Measurements from ENCODE around the gene MRPL21. TPM values are rescaled to one million over a fixed set of nuclear protein-coding genes. Genes with fewer than 3 reads are reported as not detected.
A peak's percentile ranks its signal among the peaks of the same experiment; 100 is the strongest.

Gene MRPL21
- total RNA-seq, 1 experiment from 2014 or later: 126 TPM

- POLR2A ChIA-PET (ENCODE audit: low non-redundant PET): no interaction called here
- no peaks in the 10 kb centered on the region for H3K9me3 ChIP-seq (ENCODE audit: low read depth, low read length, poor library complexity, severe bottlenecking)
- H3K27me3 ChIP-seq (replicated peaks; ENCODE audit: insufficient read depth, low read depth, low read length, poor library complexity): peaks cover 10% of the 10 kb centered on the region
- peaks cover 8% of the 10 kb centered on the region for H3K4me1 ChIP-seq (ENCODE audit: insufficient read depth, low read length, poor library complexity, severe bottlenecking)
- intact Hi-C loops (cut with micrococcal nuclease; ENCODE audit: unreplicated experiment): loop anchor here (1.0 to 10.0 kb wide), 2 partner anchors 15 to 221 kb away; no protein-coding TSS in a partner anchor
- no peak overlapping the region for H3K27ac ChIP-seq (ENCODE audit: low read depth, low read length, poor library complexity, severe bottlenecking)
- no TSS peak for BruUV-seq (replicated peaks)
- CTCF ChIA-PET: no interaction called here
- DNase-seq (ENCODE audit: low spot score): peak; percentile 68
- peak overlapping the region; percentile 53 for H3K4me3 ChIP-seq (ENCODE audit: low read depth, low read length, poor library complexity, severe bottlenecking)
- no peaks in the 10 kb centered on the region for H3K36me3 ChIP-seq (ENCODE audit: insufficient read depth, low read length, poor library complexity, severe bottlenecking)
- TF ChIP-seq, protein P1, sequence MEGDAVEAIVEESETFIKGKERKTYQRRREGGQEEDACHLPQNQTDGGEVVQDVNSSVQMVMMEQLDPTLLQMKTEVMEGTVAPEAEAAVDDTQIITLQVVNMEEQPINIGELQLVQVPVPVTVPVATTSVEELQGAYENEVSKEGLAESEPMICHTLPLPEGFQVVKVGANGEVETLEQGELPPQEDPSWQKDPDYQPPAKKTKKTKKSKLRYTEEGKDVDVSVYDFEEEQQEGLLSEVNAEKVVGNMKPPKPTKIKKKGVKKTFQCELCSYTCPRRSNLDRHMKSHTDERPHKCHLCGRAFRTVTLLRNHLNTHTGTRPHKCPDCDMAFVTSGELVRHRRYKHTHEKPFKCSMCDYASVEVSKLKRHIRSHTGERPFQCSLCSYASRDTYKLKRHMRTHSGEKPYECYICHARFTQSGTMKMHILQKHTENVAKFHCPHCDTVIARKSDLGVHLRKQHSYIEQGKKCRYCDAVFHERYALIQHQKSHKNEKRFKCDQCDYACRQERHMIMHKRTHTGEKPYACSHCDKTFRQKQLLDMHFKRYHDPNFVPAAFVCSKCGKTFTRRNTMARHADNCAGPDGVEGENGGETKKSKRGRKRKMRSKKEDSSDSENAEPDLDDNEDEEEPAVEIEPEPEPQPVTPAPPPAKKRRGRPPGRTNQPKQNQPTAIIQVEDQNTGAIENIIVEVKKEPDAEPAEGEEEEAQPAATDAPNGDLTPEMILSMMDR (conservative IDR thresholded peaks at IDR 0.05; ENCODE audit: low read depth, low read length): peak; percentile 51
- TF ChIP-seq EZH2 (IDR thresholded peaks at IDR 0.05; ENCODE audit: borderline replicate concordance, low read depth, low read length, poor library complexity, severe bottlenecking): no peak
Measured at GRCh38 chr11:68855205-68855981, 48.2 kb downstream of the MRPL21 start.

- intact Hi-C loops (cut with micrococcal nuclease; ENCODE audit: unreplicated experiment): loop anchor here (10.0 kb wide), 1 partner anchor 220 kb away; no protein-coding TSS in a partner anchor
- POLR2A ChIA-PET (ENCODE audit: low non-redundant PET): no interaction called here
- Histone ChIP-seq H3K27ac (ENCODE audit: low read depth, low read length, poor library complexity, severe bottlenecking) (no peak overlapping the region), H3K36me3 (ENCODE audit: insufficient read depth, low read length, poor library complexity, severe bottlenecking) (no peaks in the 10 kb centered on the region), H3K27me3 (replicated peaks; ENCODE audit: insufficient read depth, low read depth, low read length, poor library complexity) (peaks cover 10% of the 10 kb centered on the region), H3K4me1 (ENCODE audit: insufficient read depth, low read length, poor library complexity, severe bottlenecking) (peaks cover 8% of the 10 kb centered on the region), H3K9me3 (ENCODE audit: low read depth, low read length, poor library complexity, severe bottlenecking) (no peaks in the 10 kb centered on the region), H3K4me3 (ENCODE audit: low read depth, low read length, poor library complexity, severe bottlenecking) (peak overlapping the region; percentile 53)
- DNase-seq (ENCODE audit: low spot score): no peak
- TF ChIP-seq, protein P1 (conservative IDR thresholded peaks at IDR 0.05; ENCODE audit: low read depth, low read length): no peak
- peak; percentile 28 for TF ChIP-seq EZH2 (IDR thresholded peaks at IDR 0.05; ENCODE audit: borderline replicate concordance, low read depth, low read length, poor library complexity, severe bottlenecking)
- CTCF ChIA-PET: no interaction called here
- BruUV-seq (replicated peaks): no TSS peak
Measured at GRCh38 chr11:68854273-68854958, 49.2 kb downstream of the MRPL21 start.

DNA sequence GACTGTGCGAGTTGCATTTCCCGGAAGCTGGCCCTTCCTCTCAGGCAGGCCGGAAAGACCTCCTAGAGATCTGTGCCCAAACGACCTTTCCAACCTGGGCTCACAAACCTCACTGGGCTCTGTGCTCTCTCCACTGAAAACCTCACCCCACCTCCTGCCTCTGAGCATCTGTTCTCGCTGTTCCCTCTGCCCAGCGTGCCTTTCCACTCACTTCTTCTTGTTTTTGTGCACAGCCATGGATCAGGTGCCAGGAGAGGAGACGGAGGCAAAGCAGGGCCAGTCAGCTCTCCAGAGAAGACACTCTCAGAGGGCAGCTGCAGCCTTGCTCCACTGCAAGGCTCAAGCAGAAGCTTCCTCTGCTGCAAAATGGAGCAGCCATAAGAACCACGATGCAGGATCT, 51.0 kb downstream of the MRPL21 start:
- POLR2A ChIA-PET (ENCODE audit: low non-redundant PET): no interaction called here
- Histone ChIP-seq H3K4me1 (ENCODE audit: insufficient read depth, low read length, poor library complexity, severe bottlenecking) (peaks cover 8% of the 10 kb centered on the region), H3K9me3 (ENCODE audit: low read depth, low read length, poor library complexity, severe bottlenecking) (no peaks in the 10 kb centered on the region), H3K36me3 (ENCODE audit: insufficient read depth, low read length, poor library complexity, severe bottlenecking) (no peaks in the 10 kb centered on the region), H3K4me3 (ENCODE audit: low read depth, low read length, poor library complexity, severe bottlenecking) (no peak overlapping the region), H3K27me3 (replicated peaks; ENCODE audit: insufficient read depth, low read depth, low read length, poor library complexity) (peaks cover 10% of the 10 kb centered on the region), H3K27ac (ENCODE audit: low read depth, low read length, poor library complexity, severe bottlenecking) (no peak overlapping the region)
- intact Hi-C loops (cut with micrococcal nuclease; ENCODE audit: unreplicated experiment): loop anchor here (10.0 kb wide), 1 partner anchor 218 kb away; no protein-coding TSS in a partner anchor
- no peak for DNase-seq (ENCODE audit: low spot score)
- CTCF ChIA-PET: no interaction called here
- BruUV-seq (replicated peaks): no TSS peak
- TF ChIP-seq EZH2 (IDR thresholded peaks at IDR 0.05; ENCODE audit: borderline replicate concordance, low read depth, low read length, poor library complexity, severe bottlenecking): no peak
- TF ChIP-seq, protein P1 (conservative IDR thresholded peaks at IDR 0.05; ENCODE audit: low read depth, low read length): no peak

Data from A673 (cell line).